IMR-90 (cell line): ENCODE data around the gene AJAP1. TPM values are rescaled to one million over a fixed set of nuclear protein-coding genes. Genes with fewer than 3 reads are reported as not detected.

ENCODE experiments used
- ATAC-seq: fragments of 200-7000 bp; cut with Tn5 transposase; 2 replicates; pipeline ENCODE4 v1.9.1; 2020; ENCODE audit warnings: low read depth, mild to moderate bottlenecking, moderate library complexity
- BruUV-seq: library from RNA; stranded (reverse); fragments of 400-500 nt; replicated peaks from 2 replicates; lab custom pipeline; 2021; lab: Mats Ljungman, UMichigan
- CTCF ChIA-PET: fragments of 300-600 bp; formaldehyde crosslinking; extraction: SDS; loops from one replicate; lab custom pipeline; 2021; ENCODE audit warnings: antibody characterized with exemption; lab: Yijun Ruan, JAX
- POLR2A ChIA-PET: fragments of 300-600 bp; sonication (Branson Sonifier 250); formaldehyde crosslinking; loops from one replicate; lab custom pipeline; 2022; ENCODE audit warnings: antibody characterized with exemption; ENCODE audit not compliant: unreplicated experiment; lab: Charles Lee
- DNase-seq: peaks from one replicate; pipeline ENCODE4 v3.0.0; 2013
- H2AFZ ChIP-seq: replicated peaks from 2 replicates; pipeline ENCODE3; 2013; ENCODE audit warnings: low read length, mild to moderate bottlenecking; ENCODE audit not compliant: poor library complexity
- H2AK5ac ChIP-seq: 2 replicates; pipeline ENCODE4 v1.6.1; 2013; ENCODE audit warnings: low read depth, low read length, inconsistent platforms
- H2AK9ac ChIP-seq: replicated peaks from 2 replicates; pipeline ENCODE3; 2013; ENCODE audit warnings: mild to moderate bottlenecking, low read depth, low read length, moderate library complexity; ENCODE audit not compliant: poor library complexity
- H2BK120ac ChIP-seq: 2 replicates; pipeline ENCODE4 v1.6.1; 2013; ENCODE audit warnings: low read depth, low read length, inconsistent platforms
- H2BK15ac ChIP-seq: 3 replicates; pipeline ENCODE4 v1.6.1; 2013; ENCODE audit warnings: low read depth, low read length, inconsistent platforms
- H2BK20ac ChIP-seq: 2 replicates; pipeline ENCODE4 v1.6.1; 2013; ENCODE audit warnings: low read depth, mild to moderate bottlenecking, inconsistent platforms, low read length, moderate library complexity
- H2BK5ac ChIP-seq: 2 replicates; pipeline ENCODE4 v1.6.1; 2013; ENCODE audit warnings: mild to moderate bottlenecking, low read depth, low read length, inconsistent platforms; ENCODE audit not compliant: poor library complexity, severe bottlenecking
- H3K14ac ChIP-seq: replicated peaks from 2 replicates; pipeline ENCODE4 v1.6.1; 2013; ENCODE audit warnings: low read depth, low read length, inconsistent platforms
- H3K18ac ChIP-seq: 2 replicates; pipeline ENCODE4 v1.6.1; 2013; ENCODE audit warnings: low read depth, low read length, control low read depth
- H3K23ac ChIP-seq: 2 replicates; pipeline ENCODE4 v1.6.1; 2013; ENCODE audit warnings: low read depth, low read length, inconsistent platforms
- H3K27ac ChIP-seq: 2 replicates; pipeline ENCODE4 v1.5.1; 2013; ENCODE audit warnings: mild to moderate bottlenecking, control low read depth, low read length; ENCODE audit not compliant: insufficient read depth
- H3K27me3 ChIP-seq: 2 replicates; pipeline ENCODE4 v1.6.1; 2013; ENCODE audit warnings: low read length; ENCODE audit not compliant: control insufficient read depth, insufficient read depth
- H3K36me3 ChIP-seq: 2 replicates; pipeline ENCODE4 v1.6.1; 2013; ENCODE audit warnings: low read length, mixed read lengths; ENCODE audit not compliant: control insufficient read depth, insufficient read depth
- H3K4ac ChIP-seq: 2 replicates; pipeline ENCODE4 v1.6.1; 2013; ENCODE audit warnings: low read depth, low read length, inconsistent platforms
- H3K4me1 ChIP-seq: 2 replicates; pipeline ENCODE4 v1.6.1; 2013; ENCODE audit warnings: low read length, mixed read lengths; ENCODE audit not compliant: control insufficient read depth, insufficient read depth
- H3K4me2 ChIP-seq: 2 replicates; pipeline ENCODE4 v1.6.1; 2013; ENCODE audit warnings: low read depth, mild to moderate bottlenecking, control low read depth, low read length, moderate library complexity
- H3K4me3 ChIP-seq: 2 replicates; pipeline ENCODE4 v1.5.1; 2013; ENCODE audit warnings: low read depth, mild to moderate bottlenecking, control low read depth, low read length, moderate library complexity; ENCODE audit not compliant: insufficient read depth
- H3K56ac ChIP-seq: 2 replicates; pipeline ENCODE4 v1.6.1; 2013; ENCODE audit warnings: low read length, inconsistent platforms; ENCODE audit not compliant: insufficient read depth; ENCODE audit errors: extremely low read depth
- H3K79me1 ChIP-seq, 2 experiments: 2 replicates each; pipeline ENCODE4 v1.6.1; 2013; ENCODE audit warnings: low read length in 2 of 2, inconsistent platforms in 1 of 2, low read depth in 1 of 2
- H3K9ac ChIP-seq: 2 replicates; pipeline ENCODE4 v1.6.1; 2013; ENCODE audit warnings: low read depth, low read length, control low read depth
- H3K9me1 ChIP-seq: 2 replicates; pipeline ENCODE4 v1.6.1; 2013; ENCODE audit warnings: low read length, inconsistent platforms; ENCODE audit not compliant: insufficient read depth
- H3K9me3 ChIP-seq: 2 replicates; pipeline ENCODE4 v1.6.1; 2013; ENCODE audit warnings: low read length; ENCODE audit not compliant: control insufficient read depth, insufficient read depth
- H4K20me1 ChIP-seq: 2 replicates; pipeline ENCODE4 v1.6.1; 2013; ENCODE audit warnings: low read length, inconsistent platforms; ENCODE audit not compliant: insufficient read depth
- H4K5ac ChIP-seq: 2 replicates; pipeline ENCODE4 v1.6.1; 2013; ENCODE audit warnings: mild to moderate bottlenecking, low read depth, low read length, control low read depth
- H4K8ac ChIP-seq, 2 experiments: 2 replicates each; pipeline ENCODE4 v1.6.1; 2013; ENCODE audit warnings: low read depth in 2 of 2, low read length in 2 of 2, control low read depth in 1 of 2, inconsistent platforms in 1 of 2
- H4K91ac ChIP-seq: 2 replicates; pipeline ENCODE4 v1.6.1; 2013; ENCODE audit warnings: low read depth, low read length, inconsistent platforms; ENCODE audit not compliant: insufficient read depth
- BHLHE40 ChIP-seq: fragments of 150-350 bp; IDR thresholded peaks from 2 replicates; pipeline ENCODE4 v1.6.1; 2016; ENCODE audit warnings: mild to moderate bottlenecking, low read depth, low read length
- CHD1 ChIP-seq: IDR thresholded peaks from 2 replicates; pipeline ENCODE4 v1.6.1; 2012; ENCODE audit warnings: low read depth, low read length, improper control_type of control experiment
- MAFK ChIP-seq: IDR thresholded peaks from 2 replicates; pipeline ENCODE4 v1.6.1; 2012; ENCODE audit warnings: low read depth, low read length, improper control_type of control experiment
- MAZ ChIP-seq: IDR thresholded peaks from 2 replicates; pipeline ENCODE4 v1.6.1; 2012; ENCODE audit warnings: low read depth, mild to moderate bottlenecking, low read length, improper control_type of control experiment, moderate library complexity, borderline replicate concordance
- MXI1 ChIP-seq: IDR thresholded peaks from 2 replicates; pipeline ENCODE4 v1.6.1; 2012; ENCODE audit warnings: low read depth, mild to moderate bottlenecking, low read length, moderate library complexity, borderline replicate concordance
- POLR2A ChIP-seq: IDR thresholded peaks from 2 replicates; pipeline ENCODE4 v1.6.1; 2012; ENCODE audit warnings: mild to moderate bottlenecking, low read depth, low read length
- RAD21 ChIP-seq: IDR thresholded peaks from 2 replicates; pipeline ENCODE4 v1.6.1; 2012; ENCODE audit warnings: low read length, improper control_type of control experiment
- RCOR1 ChIP-seq: IDR thresholded peaks from 2 replicates; pipeline ENCODE4 v1.6.1; 2012; ENCODE audit warnings: mild to moderate bottlenecking, low read length, improper control_type of control experiment; ENCODE audit not compliant: insufficient replicate concordance
- SMC3 ChIP-seq: fragments of 150-350 bp; IDR thresholded peaks from 2 replicates; pipeline ENCODE4 v1.6.1; 2016; ENCODE audit warnings: low read depth, mild to moderate bottlenecking, antibody characterized with exemption, low read length, moderate library complexity
- WGBS, 2 experiments: methylation state at CpG; one replicate each; pipeline versions ENCODE4 v1.1.5 to v1.1.7; 2013; ENCODE audit warnings: missing lambda C conversion rate in 2 of 2; ENCODE audit not compliant: insufficient read length in 1 of 2; ENCODE audit errors: extremely low coverage in 2 of 2; 5-methylcytosine and 5-hydroxymethylcytosine counted together
- dilution Hi-C: fragments of 300-500 bp; cut with HindIII; formaldehyde crosslinking; loops from one replicate; pipeline ENCODE4 v1.14.3; 2018; ENCODE audit warnings: low sequenced_read_pairs; ENCODE audit not compliant: unreplicated experiment
- in situ Hi-C: fragments of 300-500 bp; cut with MboI; formaldehyde crosslinking; loops from 3 replicates; pipeline ENCODE4 v1.14.3; 2019; ENCODE audit warnings: low sequenced_read_pairs, inconsistent platforms, mixed read lengths
- intact Hi-C: fragments of 100-400 bp; cut with micrococcal nuclease; formaldehyde crosslinking; loops from 2 replicates; pipeline ENCODE4 v1.10.0; 2022
- polyA plus RNA-seq, 3 experiments: library from polyadenylated mRNA; depleted of rRNA; stranded (reverse); fragments of >200 nt; gene quantifications; 2 replicates each; pipeline ENCODE4 v1.2.3, GENCODE V29; 2012; ENCODE audit warnings: low replicate concordance in 1 of 3
- total RNA-seq: library from RNA; depleted of rRNA; stranded (reverse); fragments of >200 nt; gene quantifications from 2 replicates; pipeline ENCODE4 v1.2.3, GENCODE V29; 2012
- TF ChIP-seq, protein P1 (sequence below): conservative IDR thresholded peaks from 2 replicates; pipeline ENCODE4 v1.5.1; 2012; ENCODE audit warnings: mild to moderate bottlenecking, low read depth, low read length, improper control_type of control experiment

The AJAP1 gene
- total and polyA plus RNA-seq, 2 of the 4 experiments (the other 2 are of a cell fraction), result under 0.01 to 0.02 TPM

DNA sequence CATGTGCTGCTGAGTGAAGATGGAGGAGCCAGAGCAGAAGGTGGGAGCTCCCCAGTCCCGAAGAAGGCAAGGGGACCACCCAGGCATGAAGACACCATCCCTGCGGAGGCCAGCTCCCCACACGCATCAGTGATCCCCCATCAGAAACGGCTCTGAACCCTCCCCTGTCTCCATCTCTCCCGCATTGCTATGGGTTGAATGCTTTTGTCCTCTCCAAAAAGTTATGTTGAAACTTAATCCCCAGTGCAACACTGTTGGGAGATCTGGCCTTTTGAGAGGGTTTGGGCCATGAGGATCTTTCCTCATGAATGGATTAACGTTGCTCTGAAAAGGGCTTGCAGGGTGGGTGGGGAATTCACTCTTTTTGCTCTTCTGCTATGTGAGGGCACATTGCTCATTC lies 147.6 kb downstream of the AJAP1 start:
- in situ Hi-C loops, result no loop called here
- CTCF ChIA-PET, result no interaction called here
- no peaks in the 10 kb centered on the region for H4K20me1 ChIP-seq

More for the DNA sequence above, 147.6 kb downstream of the AJAP1 start:
- Histone ChIP-seq H3K14ac (no peak overlapping the region), H4K8ac (no peak overlapping the region), H3K23ac (no peak overlapping the region), H3K4me2 (no peak overlapping the region), H3K18ac (no peak overlapping the region), H3K27me3 (no peaks in the 10 kb centered on the region), H2AK5ac (no peak overlapping the region), H3K4me3 (no peak overlapping the region), H3K9me1 (no peaks in the 10 kb centered on the region), H3K4me1 (no peaks in the 10 kb centered on the region), H3K27ac (no peak overlapping the region), H2BK120ac (no peak overlapping the region), H4K91ac (no peak overlapping the region), H3K56ac (no peak overlapping the region), H3K9me3 (peaks cover 33% of the 10 kb centered on the region), H2AFZ (no peak overlapping the region), H2BK15ac (no peak overlapping the region), H4K5ac (no peak overlapping the region), H3K79me1 (no peaks in the 10 kb centered on the region), H3K9ac (no peak overlapping the region), H2BK5ac (no peak overlapping the region), H3K4ac (no peak overlapping the region), H3K36me3 (no peaks in the 10 kb centered on the region), H2AK9ac (no peak overlapping the region), H2BK20ac (no peak overlapping the region)
- POLR2A ChIA-PET, result no interaction called here
- BruUV-seq, result no TSS peak
- WGBS, 2 experiments, result no CpG with 5 or more reads among the region's 6 CpGs
- no peak for DNase-seq
- TF ChIP-seq POLR2A (no peak), MAFK (no peak), RAD21 (no peak), CHD1 (no peak), BHLHE40 (no peak), RCOR1 (no peak), MAZ (no peak), MXI1 (no peak), SMC3 (no peak)
- TF ChIP-seq, protein P1, sequence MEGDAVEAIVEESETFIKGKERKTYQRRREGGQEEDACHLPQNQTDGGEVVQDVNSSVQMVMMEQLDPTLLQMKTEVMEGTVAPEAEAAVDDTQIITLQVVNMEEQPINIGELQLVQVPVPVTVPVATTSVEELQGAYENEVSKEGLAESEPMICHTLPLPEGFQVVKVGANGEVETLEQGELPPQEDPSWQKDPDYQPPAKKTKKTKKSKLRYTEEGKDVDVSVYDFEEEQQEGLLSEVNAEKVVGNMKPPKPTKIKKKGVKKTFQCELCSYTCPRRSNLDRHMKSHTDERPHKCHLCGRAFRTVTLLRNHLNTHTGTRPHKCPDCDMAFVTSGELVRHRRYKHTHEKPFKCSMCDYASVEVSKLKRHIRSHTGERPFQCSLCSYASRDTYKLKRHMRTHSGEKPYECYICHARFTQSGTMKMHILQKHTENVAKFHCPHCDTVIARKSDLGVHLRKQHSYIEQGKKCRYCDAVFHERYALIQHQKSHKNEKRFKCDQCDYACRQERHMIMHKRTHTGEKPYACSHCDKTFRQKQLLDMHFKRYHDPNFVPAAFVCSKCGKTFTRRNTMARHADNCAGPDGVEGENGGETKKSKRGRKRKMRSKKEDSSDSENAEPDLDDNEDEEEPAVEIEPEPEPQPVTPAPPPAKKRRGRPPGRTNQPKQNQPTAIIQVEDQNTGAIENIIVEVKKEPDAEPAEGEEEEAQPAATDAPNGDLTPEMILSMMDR, result no peak
- intact Hi-C loops (no loop called here), dilution Hi-C loops (no loop called here)
- ATAC-seq, result no peak
